Central memory CD4-positive, alpha-beta T cell (primary cell): ENCODE measurements around the gene AP1B1.

Experiments used
- DNase-seq: peaks from one replicate; pipeline ENCODE4 v3.0.0; 2022

The AP1B1 gene

DNA sequence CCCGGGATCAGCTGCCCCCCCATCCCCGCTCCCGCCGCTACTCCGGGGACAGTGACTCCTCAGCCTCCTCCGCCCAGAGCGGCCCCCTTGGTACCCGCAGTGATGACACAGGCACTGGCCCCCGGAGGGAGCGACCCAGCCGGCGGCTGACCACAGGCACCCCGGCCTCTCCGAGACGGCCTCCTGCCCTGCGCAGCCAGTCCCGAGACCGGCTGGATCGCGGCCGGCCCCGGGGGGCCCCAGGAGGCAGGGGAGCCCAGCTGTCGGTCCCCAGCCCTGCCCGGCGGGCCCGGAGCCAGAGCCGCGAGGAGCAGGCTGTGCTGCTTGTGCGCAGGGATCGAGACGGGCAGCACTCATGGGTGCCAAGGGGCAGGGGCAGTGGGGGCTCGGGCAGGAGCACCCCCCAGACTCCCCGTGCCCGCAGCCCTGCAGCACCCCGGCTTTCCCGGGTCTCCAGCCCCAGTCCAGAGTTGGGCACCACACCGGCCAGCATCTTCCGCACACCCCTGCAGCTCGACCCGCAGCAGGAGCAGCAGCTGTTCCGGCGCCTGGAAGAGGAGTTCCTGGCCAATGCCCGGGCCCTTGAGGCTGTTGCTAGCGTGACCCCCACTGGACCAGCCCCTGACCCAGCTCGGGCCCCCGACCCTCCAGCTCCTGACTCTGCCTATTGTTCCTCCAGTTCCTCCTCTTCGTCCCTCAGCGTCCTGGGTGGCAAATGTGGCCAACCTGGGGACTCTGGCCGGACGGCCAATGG, 76.7 kb downstream of the AP1B1 start:
- no peak for DNase-seq

GRCh38 chr22:29310863-29311339, 77.5 kb downstream of the AP1B1 start:
- peak; percentile 37 for DNase-seq

- no peak for DNase-seq
Measured at GRCh38 chr22:29310065-29310862, 78.1 kb downstream of the AP1B1 start.

GRCh38 chr22:29309332-29310064, 78.9 kb downstream of the AP1B1 start:
- DNase-seq = no peak

GRCh38 chr22:29308791-29309262, 79.5 kb downstream of the AP1B1 start:
- peak; percentile 55 for DNase-seq

DNA sequence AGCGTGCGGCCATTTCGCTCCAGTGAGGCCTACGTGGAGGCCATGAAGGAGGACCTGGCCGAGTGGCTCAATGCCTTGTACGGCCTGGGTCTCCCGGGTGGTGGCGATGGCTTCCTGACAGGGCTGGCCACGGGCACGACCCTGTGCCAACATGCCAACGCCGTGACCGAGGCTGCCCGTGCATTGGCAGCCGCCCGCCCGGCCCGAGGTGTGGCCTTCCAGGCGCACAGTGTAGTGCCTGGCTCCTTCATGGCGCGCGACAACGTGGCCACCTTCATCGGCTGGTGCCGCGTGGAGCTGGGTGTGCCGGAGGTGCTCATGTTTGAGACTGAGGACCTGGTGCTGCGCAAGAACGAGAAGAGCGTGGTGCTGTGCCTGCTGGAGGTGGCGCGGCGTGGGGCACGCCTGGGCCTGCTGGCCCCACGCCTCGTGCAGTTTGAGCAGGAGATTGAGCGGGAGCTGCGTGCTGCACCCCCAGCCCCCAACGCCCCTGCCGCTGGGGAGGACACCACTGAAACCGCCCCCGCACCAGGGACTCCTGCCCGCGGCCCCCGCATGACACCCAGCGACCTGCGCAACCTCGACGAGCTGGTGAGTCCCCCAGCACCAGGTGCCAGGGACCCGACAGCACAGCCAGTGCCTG, 80.1 kb downstream of the AP1B1 start:
- no peak for DNase-seq

DNA sequence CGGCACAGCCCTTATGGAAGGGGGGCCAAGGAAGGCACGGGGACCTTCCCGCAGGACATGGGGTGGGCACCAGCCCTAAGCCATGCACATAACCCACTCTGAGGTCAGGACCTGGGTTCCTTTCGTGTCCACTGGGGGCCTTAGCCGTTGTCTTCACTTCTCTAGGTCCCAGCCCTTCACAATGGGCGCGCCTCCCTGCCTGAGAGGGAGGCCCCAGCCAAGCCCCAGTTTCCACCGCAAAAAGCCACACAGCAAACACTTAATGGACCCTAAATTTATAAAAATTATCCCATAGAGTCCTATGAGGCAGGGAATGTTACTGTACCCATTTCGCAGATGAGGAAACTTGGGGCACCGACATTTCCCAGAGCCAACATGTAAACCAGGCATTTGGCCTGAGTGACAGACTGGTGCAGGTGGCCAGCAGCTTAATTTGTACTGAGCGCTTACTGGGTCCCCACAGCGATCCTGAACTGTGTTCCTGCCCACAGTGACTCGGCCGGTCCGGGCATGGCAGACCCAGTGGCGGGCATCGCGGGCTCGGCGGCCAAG, 80.7 kb downstream of the AP1B1 start:
- DNase-seq = no peak

DNA sequence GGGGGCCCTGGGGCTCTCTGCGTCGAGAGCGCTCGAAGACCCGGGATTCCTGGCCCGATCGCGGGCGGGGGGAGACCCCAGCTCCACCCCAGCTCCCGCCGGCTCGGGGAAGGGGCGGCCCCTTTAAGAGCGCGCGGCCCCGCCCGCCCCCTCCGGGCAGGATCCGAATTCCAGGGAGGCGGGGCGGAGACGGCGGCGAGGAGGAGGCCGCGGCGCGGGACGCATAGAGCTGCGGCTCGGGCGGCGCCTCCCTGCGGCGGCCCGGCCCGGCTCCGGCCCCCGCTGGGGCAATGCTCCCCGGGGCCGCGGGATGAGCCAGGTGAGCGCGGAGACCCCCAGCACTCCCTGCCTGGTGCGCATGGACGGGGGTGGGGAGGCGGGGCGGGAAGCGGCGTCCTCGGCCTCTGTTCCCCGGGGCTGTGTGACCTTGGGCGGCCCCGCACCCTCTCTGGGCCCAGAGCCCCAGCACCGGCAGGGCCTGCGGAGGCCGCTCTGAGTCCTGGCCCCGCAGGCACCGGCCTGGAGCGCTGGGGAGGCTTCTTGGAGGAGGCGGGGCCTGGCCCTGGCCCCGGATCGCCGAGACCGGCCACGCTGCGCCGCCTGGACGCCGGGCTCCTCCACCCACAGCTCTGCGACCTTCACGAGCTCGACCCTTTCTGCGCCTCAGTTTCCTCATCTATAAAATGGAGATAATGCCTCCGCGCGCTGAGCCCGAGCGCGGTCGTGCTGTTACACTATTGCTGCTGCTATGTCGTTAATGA, 81.4 kb downstream of the AP1B1 start:
- DNase-seq = no peak

- DNase-seq = peak; percentile 27
Measured at GRCh38 chr22:29306175-29306834, 82.1 kb downstream of the AP1B1 start, which contains the start of gene GAS2L1. TSS of gene GAS2L1 (plus strand) at chr22:29306650. CDS start at chr22:29308106, 1,456 bp downstream.

- DNase-seq = no peak
Measured at GRCh38 chr22:29305836-29306174, 82.6 kb downstream of the AP1B1 start.

GRCh38 chr22:29302681-29303465, 85.5 kb downstream of the AP1B1 start:
- DNase-seq = no peak

- DNase-seq = no peak
Measured at GRCh38 chr22:29302402-29302680, 86.0 kb downstream of the AP1B1 start.

GRCh38 chr22:29301716-29302401, 86.5 kb downstream of the AP1B1 start:
- DNase-seq = no peak

GRCh38 chr22:29300807-29301601, 87.4 kb downstream of the AP1B1 start:
- no peak for DNase-seq

- no peak for DNase-seq
Measured at GRCh38 chr22:29300467-29300806, 87.9 kb downstream of the AP1B1 start.

- no peak for DNase-seq
Measured at GRCh38 chr22:29299136-29299900, 89.1 kb downstream of the AP1B1 start.

DNA sequence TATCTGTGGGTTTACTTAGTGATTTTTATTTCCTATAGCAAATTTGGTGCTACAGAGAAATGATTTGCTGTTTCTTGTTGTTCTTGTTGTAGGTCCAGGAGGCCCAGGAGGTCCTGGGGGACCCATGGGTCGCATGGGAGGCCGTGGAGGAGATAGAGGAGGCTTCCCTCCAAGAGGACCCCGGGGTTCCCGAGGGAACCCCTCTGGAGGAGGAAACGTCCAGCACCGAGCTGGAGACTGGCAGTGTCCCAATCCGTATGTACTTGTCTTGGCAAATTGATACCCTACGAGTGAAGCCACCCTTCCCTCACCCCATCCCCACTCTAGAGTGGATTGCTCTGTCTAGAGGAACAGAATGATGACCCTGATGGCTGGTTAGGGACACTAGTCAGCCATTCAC, 89.7 kb downstream of the AP1B1 start:
- DNase-seq = no peak

GRCh38 chr22:29292379-29292778, 96.0 kb downstream of the AP1B1 start:
- no peak for DNase-seq
